Medulla oblongata (tissue), 1 donor: ENCODE results near the gene GNPDA2.
"Not testable (repeated sequence)": the region's sequence is repeated elsewhere in the genome, so short reads cannot be mapped to it uniquely, and the experiment has no call there.

Experiments used
- DNase-seq: peaks from one replicate; pipeline ENCODE4 v3.0.0-alpha.2; 2015; ENCODE audit errors: extremely low spot score

The GNPDA2 gene

DNA sequence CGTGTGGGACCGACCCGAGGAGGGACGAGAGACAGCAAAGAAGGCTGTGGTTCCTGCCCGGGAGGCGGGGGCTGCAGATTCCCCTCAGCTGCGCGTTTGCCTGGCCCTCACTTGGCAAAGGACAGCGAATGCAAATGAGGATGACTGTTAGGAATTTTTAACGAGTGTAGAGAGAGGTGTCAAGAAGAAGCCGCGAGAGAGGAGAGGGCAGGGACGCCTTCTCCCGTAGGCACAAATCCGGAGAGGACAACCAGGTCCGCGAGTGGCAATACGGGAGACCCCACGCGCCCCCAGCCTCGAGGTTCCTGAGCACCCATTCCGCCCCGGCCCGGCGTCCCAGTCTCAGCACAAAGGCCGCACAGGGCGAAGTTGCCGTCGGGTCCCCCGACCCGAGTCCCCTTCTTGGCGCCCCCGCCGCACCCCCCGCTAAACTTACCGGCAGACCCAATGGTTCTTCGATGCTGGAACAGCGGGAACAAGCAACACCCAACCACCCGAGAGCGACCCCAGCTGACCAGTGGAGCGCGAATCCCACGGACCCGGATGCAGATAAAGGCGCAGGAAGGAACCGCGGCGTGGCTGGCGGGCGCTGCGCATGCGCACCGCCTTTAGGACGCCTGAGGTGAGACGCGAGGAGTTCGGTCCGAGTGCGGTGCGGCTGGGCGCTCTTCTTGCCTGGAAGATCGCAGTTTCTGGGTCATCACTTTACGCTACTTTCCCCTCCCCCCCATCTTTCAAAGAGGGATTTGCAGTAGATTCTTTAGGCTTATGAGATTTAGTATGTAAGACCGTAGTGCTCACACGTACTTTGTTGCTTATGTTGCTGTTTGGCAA, at the start of gene GNPDA2:
Gene GNPDA2, minus strand, starts transcription at position 519 of the 834 bp plus-strand sequence. CDS start 4,349 bp downstream, outside the sequence.
- DNase-seq = peak; percentile 94

DNA sequence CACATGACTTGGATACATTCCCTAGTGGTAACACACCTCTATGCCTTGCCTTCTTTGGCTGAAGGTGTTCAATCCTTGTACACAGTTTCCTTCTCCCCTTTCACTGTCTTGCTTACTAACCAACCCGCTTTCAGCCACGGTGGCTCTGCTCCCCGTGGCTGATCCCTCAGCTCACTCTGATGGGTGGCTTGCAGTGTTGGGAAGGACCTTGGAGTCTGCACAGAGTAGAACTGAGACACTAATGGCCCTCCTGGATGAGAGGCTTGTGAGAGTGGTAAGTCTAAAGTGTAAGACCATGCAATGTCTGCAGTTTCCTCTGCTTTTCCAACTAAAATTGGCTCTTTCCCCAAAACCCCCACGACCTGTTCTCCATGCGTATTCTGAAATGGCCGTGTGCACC, 46.0 kb upstream of the GNPDA2 start:
- no peak for DNase-seq

DNA sequence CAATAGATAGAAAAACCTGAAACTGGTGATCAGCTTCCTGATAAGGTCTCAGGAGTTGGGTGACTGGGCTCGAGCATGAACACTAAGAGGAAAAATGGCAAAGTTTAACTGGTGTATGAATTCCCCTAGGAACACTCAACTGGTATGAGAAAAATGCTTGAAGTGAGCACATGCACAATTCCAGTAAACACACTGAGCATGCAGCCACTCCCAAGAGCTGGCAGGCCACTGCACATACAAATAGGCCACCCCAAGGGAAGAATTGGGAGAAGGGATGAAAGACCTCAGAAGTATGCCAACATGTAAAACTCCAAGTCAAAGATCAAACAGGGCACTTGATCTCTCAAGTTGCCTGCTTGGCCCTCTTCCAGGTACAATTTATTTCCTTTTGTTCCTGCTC, 45.4 kb upstream of the GNPDA2 start:
- no peak for DNase-seq

DNA sequence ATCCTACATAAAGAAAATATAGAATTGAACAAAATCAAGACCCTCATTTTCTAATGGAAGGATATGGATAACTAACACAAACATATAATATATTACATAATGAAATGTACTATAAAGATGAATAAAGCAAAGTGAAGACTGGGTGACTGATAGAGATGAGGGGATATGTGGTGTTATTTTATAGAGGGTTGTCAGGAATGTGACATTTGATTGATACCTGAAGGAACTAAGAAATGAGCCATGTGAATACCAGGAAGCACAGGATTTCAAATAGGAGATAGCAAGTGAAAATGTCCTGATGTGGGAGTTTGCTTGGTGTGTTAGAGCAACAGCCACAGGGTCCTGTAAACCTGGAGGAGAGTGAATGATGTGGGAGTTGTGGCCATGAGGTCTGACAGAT, 40.1 kb upstream of the GNPDA2 start:
- no peak for DNase-seq

DNA sequence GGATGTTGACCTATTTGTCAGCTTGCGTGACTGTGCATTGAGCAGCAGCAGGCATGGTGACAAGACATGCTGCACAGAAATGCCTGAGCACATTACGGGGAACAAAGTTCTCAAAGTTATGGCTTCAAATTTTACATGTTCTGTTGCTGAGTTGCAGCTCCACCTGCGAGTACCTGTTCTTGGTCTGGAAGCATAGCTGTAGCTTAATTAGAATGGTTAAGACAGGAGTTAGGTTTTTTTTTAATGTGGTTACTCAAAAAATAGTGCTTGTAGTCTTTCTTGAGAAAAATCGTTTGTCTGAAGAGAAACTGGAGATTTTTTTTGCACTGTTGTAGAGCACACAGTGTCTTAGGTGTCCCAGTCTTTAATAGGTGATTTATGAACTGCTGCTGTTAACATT, 38.8 kb upstream of the GNPDA2 start:
- DNase-seq = no peak

DNA sequence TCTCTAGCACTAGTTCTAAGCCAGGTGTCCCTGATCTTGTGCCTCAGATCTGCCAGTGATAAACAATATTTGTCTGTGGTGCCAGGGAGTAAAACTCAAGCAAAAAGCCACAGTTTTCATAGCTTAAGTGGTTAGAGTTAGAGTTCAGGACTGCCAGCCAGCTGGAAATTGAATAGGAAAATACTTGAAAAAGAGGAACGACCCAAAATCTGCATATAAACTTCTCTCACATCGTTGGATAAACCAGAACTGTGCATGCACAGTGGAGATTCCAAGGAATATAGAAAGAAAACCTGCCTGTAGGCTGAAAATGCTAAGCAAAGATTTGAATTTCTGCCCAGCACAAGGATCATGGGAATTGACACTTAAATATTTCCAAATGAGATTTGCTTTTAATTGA, 35.0 kb upstream of the GNPDA2 start:
- DNase-seq = no peak

DNA sequence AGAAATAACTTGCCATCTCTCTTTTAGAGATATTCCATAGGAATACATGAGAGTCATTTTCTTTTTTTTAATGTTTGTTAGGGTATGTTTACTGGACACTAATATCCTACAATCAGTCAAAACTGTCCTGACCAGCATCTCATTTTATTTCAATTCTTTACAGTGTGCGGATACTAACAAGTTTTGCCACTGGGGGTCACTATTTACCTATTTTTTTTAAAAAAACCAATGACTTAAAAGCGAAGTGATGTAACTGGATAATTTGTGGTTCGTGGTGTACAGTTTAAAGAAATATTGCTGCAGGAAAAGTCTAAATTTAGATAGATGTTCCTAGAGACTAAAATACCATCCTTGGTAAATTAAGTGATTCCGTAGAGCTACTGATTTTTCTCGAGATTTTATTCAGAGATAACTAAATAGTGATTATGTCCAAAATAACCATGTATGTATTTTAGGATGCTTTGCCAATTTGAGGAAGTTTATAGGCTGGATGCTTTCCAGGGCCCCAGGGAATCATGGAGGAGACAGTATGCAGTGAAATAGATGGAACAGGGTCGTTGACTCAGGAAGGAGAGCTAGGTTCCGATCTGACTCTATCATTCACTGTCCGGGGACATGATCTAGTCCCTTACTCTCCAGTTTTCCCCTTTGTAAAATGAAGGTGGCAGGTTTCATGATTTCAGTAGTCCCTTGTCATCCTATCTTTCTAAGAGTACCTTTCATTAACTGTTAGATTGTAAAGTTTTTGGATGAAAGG, 34.0 kb upstream of the GNPDA2 start:
- peak; percentile 57 for DNase-seq

DNA sequence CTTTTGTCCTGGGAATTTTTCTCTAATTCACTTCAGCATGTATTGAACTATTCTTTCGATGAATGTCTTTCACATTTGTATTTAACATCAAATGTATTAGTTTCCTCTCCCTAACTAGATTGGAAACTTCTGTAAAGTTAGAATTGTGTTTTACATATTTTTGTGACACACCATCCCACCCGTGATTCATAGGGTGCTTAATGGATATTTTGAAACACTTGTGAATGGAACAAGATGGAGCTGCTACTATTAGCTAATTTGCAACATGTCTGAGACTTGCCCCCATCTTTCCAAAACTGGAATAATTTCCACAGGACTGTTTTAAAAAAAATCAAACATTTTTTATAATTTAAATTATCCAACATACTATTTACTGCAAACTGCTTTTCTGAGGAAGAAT, 30.2 kb upstream of the GNPDA2 start:
- DNase-seq = no peak

DNA sequence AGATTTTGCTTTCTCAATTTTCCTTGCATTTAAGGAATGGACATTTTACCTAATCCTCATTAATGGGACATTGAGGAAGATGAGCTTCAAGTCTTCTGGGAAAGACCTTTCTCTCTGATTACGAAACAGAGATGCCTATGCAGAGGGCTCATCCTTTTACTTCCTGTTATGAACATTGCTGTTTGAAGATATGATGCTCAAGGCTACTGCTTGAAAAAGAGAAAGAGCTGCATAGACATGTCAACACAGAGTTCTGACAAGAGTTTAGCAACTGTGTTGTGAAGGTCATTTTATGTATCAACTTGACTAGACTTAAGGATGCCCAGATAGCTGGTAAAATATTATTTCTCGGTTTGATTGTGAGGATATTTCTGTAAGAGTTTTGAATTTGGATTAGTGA, 13.8 kb upstream of the GNPDA2 start:
- DNase-seq = no peak

DNA sequence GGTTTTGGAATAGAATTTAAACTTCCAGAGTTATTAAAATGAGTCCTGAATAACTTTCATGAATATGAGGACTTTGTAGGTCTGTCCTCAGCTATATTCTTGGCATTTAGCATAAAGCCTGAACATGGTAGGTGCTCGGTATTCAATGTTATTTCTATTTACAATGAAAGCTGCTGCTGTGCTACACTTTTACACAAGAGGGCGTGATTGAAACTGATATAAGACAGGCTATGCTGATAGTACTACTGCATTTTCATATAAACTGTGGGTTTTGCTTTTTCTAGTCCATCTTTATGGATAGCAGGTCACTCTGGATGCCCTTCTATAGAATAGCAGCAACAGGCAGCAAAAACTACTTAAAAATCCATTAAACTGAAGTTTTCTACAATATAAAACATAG, 12.3 kb upstream of the GNPDA2 start:
- no peak for DNase-seq

DNA sequence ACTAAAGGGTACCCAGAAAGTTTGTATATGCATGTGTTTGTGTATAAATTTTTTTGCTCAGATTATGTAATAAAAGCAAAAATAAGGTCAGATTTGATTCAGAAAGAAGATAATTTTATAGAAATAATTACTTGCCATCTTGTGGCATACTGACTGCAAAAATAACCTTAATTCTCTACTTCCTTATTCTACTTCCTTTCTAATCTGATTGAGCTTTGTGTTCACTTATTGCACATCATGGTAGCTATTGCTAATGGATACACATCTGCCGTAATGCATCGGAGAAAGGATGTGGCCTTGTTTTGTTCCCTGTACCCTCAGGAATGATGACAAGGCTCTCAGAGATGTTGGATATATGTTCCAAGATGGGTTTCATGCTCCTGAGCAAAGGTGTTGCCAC, 10.5 kb upstream of the GNPDA2 start:
- DNase-seq = no peak

DNA sequence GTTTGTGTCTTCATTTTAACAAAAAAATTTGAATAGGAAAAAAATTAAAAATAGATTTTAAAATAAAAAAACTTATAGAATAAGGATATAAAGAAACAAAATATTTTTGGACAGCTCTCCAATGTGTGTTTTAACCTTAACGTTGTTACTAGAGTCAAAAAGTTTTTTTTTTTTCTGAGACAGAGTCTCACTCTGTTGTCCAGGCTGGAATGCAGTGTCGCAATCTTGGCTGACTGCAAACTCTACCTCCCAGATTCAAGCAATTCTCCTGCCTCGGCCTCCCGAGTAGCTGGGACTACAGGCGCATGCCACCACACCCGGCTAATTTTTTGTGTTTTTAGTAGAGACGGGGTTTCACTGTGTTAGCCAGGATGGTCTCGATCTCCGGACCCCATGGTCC, 2.3 kb upstream of the GNPDA2 start:
- not testable (repeated sequence) for DNase-seq

DNA sequence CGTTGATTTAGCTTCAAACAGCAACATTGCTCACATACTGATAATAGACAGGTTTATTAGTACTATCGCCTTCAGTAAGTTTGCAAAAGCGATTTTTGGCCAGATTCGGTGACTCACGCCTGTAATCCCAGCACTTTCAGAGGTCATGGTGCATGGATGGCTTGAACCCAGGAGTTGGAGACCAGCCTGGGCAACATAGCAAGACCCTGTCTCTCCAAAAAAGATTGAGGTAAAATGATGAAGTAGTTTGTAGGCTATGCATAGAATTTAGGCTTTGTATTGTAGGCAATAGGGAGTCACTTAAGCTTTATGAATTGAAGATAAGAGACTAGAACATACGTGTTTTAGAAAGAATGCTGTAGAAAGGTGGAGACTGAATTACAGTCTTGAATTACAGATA, 1.1 kb upstream of the GNPDA2 start:
- no peak for DNase-seq

DNA sequence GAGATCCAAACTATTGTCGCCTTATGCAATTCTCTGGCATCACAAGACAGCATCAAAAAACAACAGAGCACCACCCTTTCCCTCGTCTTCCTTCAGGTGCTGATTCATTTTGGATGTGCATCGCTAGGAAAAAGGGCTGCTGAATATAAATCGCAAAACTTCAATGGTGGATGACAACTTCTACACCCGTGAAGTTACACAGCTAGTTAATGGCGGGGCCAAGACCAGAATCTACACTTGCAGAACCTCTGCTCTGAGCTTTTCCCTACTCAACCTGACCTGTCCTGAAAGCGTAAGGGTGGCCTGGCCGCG, 674 bp downstream of the GNPDA2 start:
- peak; percentile 58 for DNase-seq

DNA sequence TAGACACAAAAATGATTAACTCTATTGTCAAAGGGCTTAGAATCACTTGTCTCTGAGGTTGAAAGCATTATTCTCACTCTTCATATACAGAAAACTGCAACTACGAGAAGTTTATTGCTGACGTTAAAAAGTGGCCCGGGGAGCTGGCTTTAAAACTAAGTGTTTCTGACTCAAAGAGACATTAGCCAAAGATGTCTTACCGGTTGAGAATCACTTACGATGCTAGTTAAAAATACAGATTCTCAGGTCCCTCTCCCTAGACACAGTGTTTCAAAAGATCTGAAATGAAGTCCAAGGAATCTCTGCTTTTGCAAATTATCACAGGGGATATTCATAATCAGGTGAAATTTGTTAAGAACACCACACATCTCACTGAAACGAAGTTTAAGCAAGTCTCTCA, 1.2 kb downstream of the GNPDA2 start:
- DNase-seq = no peak

DNA sequence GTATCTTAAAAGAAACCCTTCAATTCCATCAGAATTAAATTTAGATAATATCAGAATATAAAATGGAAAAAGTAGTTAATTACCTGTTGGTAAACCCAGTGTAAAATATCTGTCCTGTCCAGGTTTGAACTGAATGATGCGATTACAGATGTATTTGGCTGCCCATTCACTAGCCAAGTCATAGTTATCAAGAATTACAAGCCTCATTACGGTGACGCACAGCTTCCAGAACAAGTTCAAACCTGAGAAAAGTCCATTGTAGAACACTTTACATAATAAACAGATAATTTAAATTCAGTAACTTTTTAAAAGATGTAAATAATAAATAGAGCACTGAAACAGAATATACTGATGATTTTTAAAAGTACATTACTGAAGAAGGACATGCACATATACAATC, 4.4 kb downstream of the GNPDA2 start:
- no peak for DNase-seq

DNA sequence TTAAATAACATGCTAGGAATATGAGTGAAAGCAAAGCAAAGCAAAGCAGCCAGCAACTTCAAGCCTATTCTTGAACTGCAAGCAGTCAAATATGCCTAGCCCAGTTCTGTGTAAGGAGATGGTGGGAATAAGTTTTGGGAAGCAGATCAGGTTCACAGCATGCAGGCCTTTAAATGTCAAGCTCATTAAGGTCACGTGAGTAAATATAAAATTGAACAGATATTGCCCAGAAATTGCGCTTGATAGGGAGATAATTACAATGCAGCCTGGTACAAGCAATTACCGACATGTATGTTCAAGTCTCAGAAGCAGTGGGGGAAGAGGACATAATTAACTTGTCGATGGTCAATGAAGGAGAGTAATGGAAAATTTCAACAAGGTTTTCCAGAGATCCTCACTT, 6.0 kb downstream of the GNPDA2 start:
- DNase-seq = no peak

DNA sequence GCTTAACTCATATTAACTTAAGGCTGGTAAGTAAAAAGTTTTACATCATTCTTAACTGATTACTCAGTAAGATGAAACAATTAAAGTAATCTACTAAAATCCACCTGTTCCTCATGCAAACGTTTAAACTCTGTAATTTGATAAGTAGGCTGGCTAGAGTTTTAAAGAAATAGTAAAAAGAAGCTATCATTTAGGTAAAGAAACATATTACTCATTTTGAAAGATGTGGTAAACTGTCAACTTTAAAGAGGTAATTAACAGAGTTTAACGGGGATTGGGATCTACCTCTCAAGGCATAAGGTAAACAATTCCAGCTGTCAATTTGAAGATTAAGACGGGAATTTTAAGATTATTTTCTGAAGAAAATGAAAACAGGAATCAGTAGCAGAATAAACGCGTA, 9.8 kb downstream of the GNPDA2 start:
- no peak for DNase-seq

DNA sequence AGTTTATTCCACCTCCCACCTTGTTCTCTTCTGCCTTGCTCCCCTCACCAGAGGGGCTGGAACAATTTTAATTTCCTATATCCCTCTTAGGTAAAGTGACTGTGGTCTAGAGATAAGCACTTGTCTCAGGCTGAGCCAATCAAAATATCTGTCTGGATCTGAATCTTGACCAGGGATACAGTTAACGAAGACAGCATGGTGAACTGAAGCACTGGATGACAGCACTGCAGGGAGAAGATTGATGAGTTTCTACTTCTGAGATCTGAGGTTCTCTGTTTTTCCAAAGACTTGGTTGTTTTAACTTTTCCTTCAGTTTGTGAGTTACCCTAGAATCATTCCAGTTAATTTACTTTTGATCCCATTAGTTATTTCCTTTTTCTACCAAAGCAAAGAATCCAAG, 13.2 kb downstream of the GNPDA2 start:
- DNase-seq = no peak

DNA sequence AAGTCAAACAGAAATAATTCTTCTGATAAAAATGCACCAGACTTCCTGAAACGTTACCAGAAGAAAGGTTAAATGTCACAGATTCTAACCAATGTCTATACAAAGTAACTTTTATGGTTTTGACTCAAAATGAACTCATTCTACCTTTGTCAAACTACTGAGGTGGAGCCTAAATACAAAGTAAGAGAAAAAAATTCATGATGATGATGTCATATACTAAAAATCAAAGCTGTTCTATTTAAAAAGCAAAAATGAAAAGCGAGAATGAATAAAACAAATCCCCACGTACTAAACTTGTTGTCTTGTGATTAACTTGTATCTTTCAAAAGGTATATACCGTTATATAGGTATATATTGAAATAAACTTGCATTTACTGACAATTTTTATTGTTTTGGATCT, 21.7 kb downstream of the GNPDA2 start:
- DNase-seq = no peak

DNA sequence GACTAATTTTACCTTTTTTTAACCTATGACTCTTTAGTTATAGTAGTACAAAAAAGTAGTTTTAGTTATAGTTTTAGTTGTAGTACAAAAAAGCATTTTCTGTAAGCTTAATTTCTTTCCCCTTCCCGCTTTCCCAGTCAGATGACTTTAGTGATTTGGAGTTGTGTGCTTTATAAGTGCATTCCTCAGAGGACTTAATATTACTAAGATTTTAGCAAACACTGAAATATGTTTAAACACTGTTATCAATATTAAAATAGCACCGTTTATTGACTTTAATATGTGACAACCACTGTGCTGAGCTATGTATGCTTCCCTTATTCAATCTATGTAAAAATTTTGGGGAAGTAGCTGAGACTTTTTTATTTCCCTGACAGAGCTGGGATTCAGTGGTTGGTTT, 25.3 kb downstream of the GNPDA2 start:
- no peak for DNase-seq

DNA sequence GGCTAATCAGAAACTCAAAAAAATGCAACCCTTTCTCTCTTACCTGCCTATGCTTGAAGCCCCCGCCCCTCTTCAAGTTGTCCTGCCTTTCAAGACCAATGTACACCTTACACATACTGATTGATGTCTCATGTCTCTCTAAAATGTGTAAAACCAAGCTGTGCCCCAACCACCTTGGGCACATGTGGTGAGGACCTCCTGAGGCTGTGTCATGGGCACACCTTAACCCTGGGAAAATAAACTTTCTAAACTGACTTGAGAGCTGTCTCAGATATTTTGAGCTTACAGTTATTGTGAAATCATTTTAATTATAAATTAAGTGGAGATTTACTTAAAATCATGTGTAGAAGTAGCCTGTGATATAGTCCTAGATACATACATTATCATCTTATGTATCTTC, 25.9 kb downstream of the GNPDA2 start:
- no peak for DNase-seq

DNA sequence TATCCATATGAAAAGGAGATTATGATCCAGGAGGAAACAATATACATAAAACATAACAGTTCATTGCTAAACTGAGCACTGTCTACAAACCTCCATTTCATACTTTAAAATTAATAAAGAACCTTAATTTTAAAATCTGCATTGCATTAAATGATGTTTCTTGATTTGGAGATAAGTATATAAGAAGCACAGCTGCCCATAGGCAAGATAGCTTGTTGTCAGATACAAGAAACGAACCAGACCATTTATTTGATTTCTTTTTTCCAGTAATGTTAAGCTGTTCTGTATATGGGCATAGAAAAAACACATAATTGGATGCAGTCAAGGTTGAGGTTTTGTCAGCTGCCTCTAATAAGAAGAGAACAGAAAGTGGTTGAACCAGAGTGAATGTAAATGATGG, 41.7 kb downstream of the GNPDA2 start:
- DNase-seq = no peak

DNA sequence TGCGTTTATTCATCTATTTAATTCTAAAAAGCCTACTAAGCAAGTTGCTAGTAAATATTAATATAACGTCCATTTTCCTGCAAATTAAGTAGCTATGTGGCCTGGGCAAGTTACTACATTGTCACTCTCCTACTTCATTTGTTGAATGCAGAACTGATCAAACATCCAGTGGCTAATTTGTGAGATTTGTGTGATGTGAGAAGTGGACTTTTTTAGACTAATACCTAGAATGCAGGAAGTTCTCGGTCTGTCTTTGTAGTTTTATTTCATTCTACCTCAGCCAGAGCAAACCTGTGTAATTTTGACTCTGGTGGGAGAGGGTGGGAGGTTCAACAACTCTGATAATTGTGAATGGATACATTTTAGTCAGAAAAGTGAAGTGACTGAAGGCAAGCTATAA, 47.3 kb downstream of the GNPDA2 start:
- DNase-seq = no peak
